OCI-LY7 (cell line): ENCODE measurements around the gene ASB1. TPM values are rescaled to one million over a fixed set of nuclear protein-coding genes. Genes with fewer than 3 reads are reported as not detected.

Experiments
- BruUV-seq: library from RNA; stranded (reverse); fragments of 400-500 nt; replicated peaks from 2 replicates; lab custom pipeline; 2021; lab: Mats Ljungman, UMichigan
- CTCF ChIA-PET: fragments of 300-600 bp; sonication (Branson Sonifier 250); formaldehyde crosslinking; loops from one replicate; lab custom pipeline; 2022; ENCODE audit warnings: antibody characterized with exemption; ENCODE audit not compliant: unreplicated experiment; lab: Charles Lee
- POLR2A ChIA-PET: fragments of 300-600 bp; sonication (Branson Sonifier 250); formaldehyde crosslinking; loops from one replicate; lab custom pipeline; 2022; ENCODE audit warnings: antibody characterized with exemption; lab: Charles Lee
- DNase-seq: peaks from one replicate; pipeline ENCODE4 v3.0.0-alpha.2; 2015; ENCODE audit warnings: low spot score
- H2AFZ ChIP-seq: fragments of 200-600 bp; sonication (generic), shearing (Covaris generic); 2 replicates; pipeline ENCODE4 v1.6.1; 2014; ENCODE audit warnings: mild to moderate bottlenecking, antibody characterized with exemption, low read length, moderate library complexity
- H3K27ac ChIP-seq: fragments of 200-600 bp; sonication (generic); 2 replicates; pipeline ENCODE4 v1.5.1; 2014; ENCODE audit warnings: mixed run types, low read depth, mild to moderate bottlenecking, moderate library complexity, low read length, inconsistent platforms; ENCODE audit not compliant: poor library complexity, severe bottlenecking
- H3K36me3 ChIP-seq: fragments of 200-600 bp; sonication (generic); 2 replicates; pipeline ENCODE4 v1.6.1; 2014; ENCODE audit warnings: mild to moderate bottlenecking, antibody characterized with exemption, low read length, moderate library complexity, mixed read lengths; ENCODE audit not compliant: insufficient read depth
- H3K4me1 ChIP-seq: fragments of 200-600 bp; sonication (generic); 2 replicates; pipeline ENCODE4 v1.5.1; 2014; ENCODE audit warnings: mild to moderate bottlenecking, low read length; ENCODE audit not compliant: insufficient read depth, poor library complexity, severe bottlenecking
- H3K4me2 ChIP-seq: fragments of 200-600 bp; sonication (generic); 2 replicates; pipeline ENCODE4 v1.6.1; 2014; ENCODE audit warnings: mild to moderate bottlenecking, low read length
- H3K4me3 ChIP-seq: fragments of 200-600 bp; sonication (generic); 2 replicates; pipeline ENCODE4 v1.5.1; 2014; ENCODE audit warnings: mild to moderate bottlenecking, low read depth, low read length; ENCODE audit not compliant: poor library complexity, severe bottlenecking
- H3K79me2 ChIP-seq: fragments of 200-600 bp; sonication (generic); 2 replicates; pipeline ENCODE4 v1.6.1; 2016; ENCODE audit warnings: low read depth, mild to moderate bottlenecking, low read length, moderate library complexity, mixed read lengths; ENCODE audit not compliant: insufficient read depth
- H3K9me2 ChIP-seq: fragments of 200-600 bp; sonication (generic); 2 replicates; pipeline ENCODE4 v1.6.1; 2016; ENCODE audit warnings: mild to moderate bottlenecking, low read length, mixed read lengths; ENCODE audit not compliant: insufficient read depth
- H3K9me3 ChIP-seq: fragments of 200-600 bp; sonication (generic); 2 replicates; pipeline ENCODE4 v1.6.1; 2014; ENCODE audit warnings: mild to moderate bottlenecking, mixed run types, low read length, mixed read lengths
- H4K20me1 ChIP-seq: fragments of 200-600 bp; sonication (generic); 2 replicates; pipeline ENCODE4 v1.6.1; 2014; ENCODE audit warnings: mild to moderate bottlenecking, antibody characterized with exemption, low read length, moderate library complexity, mixed read lengths; ENCODE audit not compliant: insufficient read depth
- CTCF ChIP-seq: fragments of 200-600 bp; sonication (generic); conservative IDR thresholded peaks from 2 replicates; pipeline ENCODE4 v1.5.1; 2014; ENCODE audit warnings: mild to moderate bottlenecking, antibody characterized with exemption, low read length, moderate library complexity, mixed read lengths
- EZH2phosphoT487 ChIP-seq: fragments of 200-600 bp; sonication (generic); IDR thresholded peaks from 2 replicates; pipeline ENCODE4 v1.6.1; 2018; ENCODE audit warnings: low read depth, borderline replicate concordance, mild to moderate bottlenecking, mixed run types, antibody characterized with exemption, low read length, moderate library complexity, mixed read lengths
- intact Hi-C: fragments of 100-400 bp; cut with micrococcal nuclease; formaldehyde crosslinking; loops from one replicate; pipeline ENCODE4 v1.10.0; 2022; ENCODE audit not compliant: unreplicated experiment
- total RNA-seq, 2 experiments: library from RNA; depleted of rRNA in 1 of 2; stranded (reverse); fragments of >200 nt in 1 of 2; shearing (Covaris generic) in 1 of 2; gene quantifications; 2 replicates each; pipeline ENCODE4 v1.2.3, GENCODE V29; 2014 to 2022

ASB1 gene
- total RNA-seq, 2 experiments from 2014 or later: 19.4 to 37.7 TPM

GRCh38 chr2:238401551-238401950 lies 25.2 kb upstream of the ASB1 start:
- Histone ChIP-seq H3K79me2 (no peaks in the 10 kb centered on the region), H3K9me3 (no peaks in the 10 kb centered on the region), H3K4me3 (no peak overlapping the region), H3K36me3 (no peaks in the 10 kb centered on the region), H3K9me2 (no peaks in the 10 kb centered on the region), H4K20me1 (no peaks in the 10 kb centered on the region), H3K4me1 (no peaks in the 10 kb centered on the region), H2AFZ (no peak overlapping the region), H3K27ac (no peak overlapping the region), H3K4me2 (no peak overlapping the region)
- intact Hi-C loops: no loop called here
- no TSS peak for BruUV-seq
- ChIA-PET POLR2A (interaction anchor here (0.6 kb wide), 1 partner anchor 44 kb away, joined by 3 read pairs; no protein-coding TSS in a partner anchor), CTCF (no interaction called here)
- TF ChIP-seq CTCF (no peak), EZH2phosphoT487 (no peak)
- no peak for DNase-seq

- H3K79me2 ChIP-seq: no peaks in the 10 kb centered on the region
- DNase-seq: no peak
- no peaks in the 10 kb centered on the region for H3K9me3 ChIP-seq
- ChIA-PET POLR2A (no interaction called here), CTCF (no interaction called here)
- H4K20me1 ChIP-seq: no peaks in the 10 kb centered on the region
- H2AFZ ChIP-seq: no peak overlapping the region
- no peaks in the 10 kb centered on the region for H3K9me2 ChIP-seq
- H3K4me1 ChIP-seq: no peaks in the 10 kb centered on the region
- no TSS peak for BruUV-seq
- no peak overlapping the region for H3K27ac ChIP-seq
- TF ChIP-seq CTCF (no peak), EZH2phosphoT487 (no peak)
- intact Hi-C loops: loop anchor here (1.0 kb wide), 1 partner anchor 26 kb away; no protein-coding TSS in a partner anchor
- no peak overlapping the region for H3K4me3 ChIP-seq
- H3K36me3 ChIP-seq: no peaks in the 10 kb centered on the region
- H3K4me2 ChIP-seq: no peak overlapping the region
Measured at GRCh38 chr2:238403632-238404405, 22.9 kb upstream of the ASB1 start.
